Middle frontal gyrus (tissue), 1 donor: Measurements from ENCODE around the gene PKD2L1.
"Not testable (repeated sequence)": the region's sequence is repeated elsewhere in the genome, so short reads cannot be mapped to it uniquely, and the experiment has no call there.

ENCODE experiments used
- DNase-seq: peaks from one replicate; pipeline ENCODE4 v3.0.0-alpha.2; 2015; ENCODE audit warnings: low spot score; ENCODE audit errors: extremely low spot score

PKD2L1 gene

GRCh38 chr10:100286051-100287033, 43.7 kb downstream of the PKD2L1 start, which contains the start of gene BLOC1S2:
TSS of gene BLOC1S2 (minus strand) at chr10:100286680. CDS start at chr10:100286659, 21 bp downstream.
- peak; percentile 79 for DNase-seq

GRCh38 chr10:100285326-100285725, 44.7 kb downstream of the PKD2L1 start:
- DNase-seq = not testable (repeated sequence)

GRCh38 chr10:100282907-100283306, 47.1 kb downstream of the PKD2L1 start:
- DNase-seq = no peak

GRCh38 chr10:100276971-100277370, 53.1 kb downstream of the PKD2L1 start:
- not testable (repeated sequence) for DNase-seq

- DNase-seq = peak; percentile 69
Measured at GRCh38 chr10:100267239-100268104, 62.6 kb downstream of the PKD2L1 start, which contains the start of gene CWF19L1. TSS of gene CWF19L1 (minus strand) at chr10:100267638. CDS start at chr10:100267593, 45 bp downstream.

- no peak for DNase-seq
Measured at GRCh38 chr10:100265821-100266485, 64.1 kb downstream of the PKD2L1 start.

GRCh38 chr10:100254191-100254590, 75.8 kb downstream of the PKD2L1 start:
- no peak for DNase-seq

- no peak for DNase-seq
Measured at GRCh38 chr10:100253041-100253440, 77.0 kb downstream of the PKD2L1 start.

GRCh38 chr10:100248820-100249219, 81.2 kb downstream of the PKD2L1 start:
- DNase-seq = no peak

GRCh38 chr10:100245484-100246220, 84.4 kb downstream of the PKD2L1 start:
- no peak for DNase-seq

- DNase-seq = no peak
Measured at GRCh38 chr10:100239851-100240250, 90.2 kb downstream of the PKD2L1 start.

- DNase-seq = no peak
Measured at GRCh38 chr10:100238429-100238828, 91.6 kb downstream of the PKD2L1 start.
